GM23248 (cell line): ENCODE data around the gene SHISA9. TPM values are rescaled to one million over a fixed set of nuclear protein-coding genes. Genes with fewer than 3 reads are reported as not detected.

Experiments
- DNase-seq: peaks from one replicate; pipeline ENCODE4 v3.0.0-alpha.2; 2015
- H2AFZ ChIP-seq: fragments of 200-600 bp; sonication (generic); 2 replicates; pipeline ENCODE4 v1.6.1; 2016; ENCODE audit warnings: antibody characterized with exemption
- H3F3A ChIP-seq: fragments of 200-600 bp; sonication (generic); 2 replicates; pipeline ENCODE4 v1.6.1; 2016; ENCODE audit warnings: mild to moderate bottlenecking, antibody characterized with exemption, mixed run types; ENCODE audit not compliant: insufficient read depth
- H3K27ac ChIP-seq: fragments of 200-600 bp; sonication (generic); 2 replicates; pipeline ENCODE4 v1.5.1; 2016; ENCODE audit warnings: mild to moderate bottlenecking
- H3K27me3 ChIP-seq: fragments of 200-600 bp; sonication (generic); replicated peaks from 2 replicates; pipeline ENCODE4 v1.6.1; 2016; ENCODE audit warnings: mild to moderate bottlenecking; ENCODE audit not compliant: insufficient read depth
- H3K36me3 ChIP-seq: fragments of 200-600 bp; sonication (generic); 2 replicates; pipeline ENCODE4 v1.6.1; 2016; ENCODE audit warnings: low read depth, mild to moderate bottlenecking
- H3K4me1 ChIP-seq: fragments of 200-600 bp; sonication (generic); 2 replicates; pipeline ENCODE4 v1.6.1; 2016; ENCODE audit warnings: mild to moderate bottlenecking; ENCODE audit not compliant: insufficient read depth
- H3K4me2 ChIP-seq: fragments of 200-600 bp; sonication (generic); one replicate; pipeline ENCODE4 v1.6.1; 2016; ENCODE audit warnings: mild to moderate bottlenecking; ENCODE audit not compliant: unreplicated experiment
- H3K4me3 ChIP-seq: fragments of 200-600 bp; sonication (generic); 2 replicates; pipeline ENCODE4 v1.5.1; 2016; ENCODE audit warnings: mild to moderate bottlenecking
- H3K79me2 ChIP-seq: fragments of 200-600 bp; sonication (generic); 2 replicates; pipeline ENCODE4 v1.6.1; 2016; ENCODE audit warnings: mild to moderate bottlenecking; ENCODE audit not compliant: insufficient read depth
- H3K9ac ChIP-seq: fragments of 200-600 bp; sonication (generic); 2 replicates; pipeline ENCODE4 v1.6.1; 2016; ENCODE audit warnings: mild to moderate bottlenecking
- H3K9me2 ChIP-seq: fragments of 200-600 bp; sonication (generic); 2 replicates; pipeline ENCODE4 v1.6.1; 2016; ENCODE audit warnings: mixed run types, mild to moderate bottlenecking, moderate library complexity; ENCODE audit not compliant: insufficient read depth
- H3K9me3 ChIP-seq: fragments of 200-600 bp; sonication (generic); one replicate; pipeline ENCODE4 v1.6.1; 2017; ENCODE audit warnings: low read depth
- H4K20me1 ChIP-seq: fragments of 200-600 bp; sonication (generic); 2 replicates; pipeline ENCODE4 v1.6.0; 2016; ENCODE audit not compliant: insufficient read depth
- EZH2 ChIP-seq: fragments of 200-600 bp; sonication (generic); IDR thresholded peaks from 2 replicates; pipeline ENCODE4 v1.6.1; 2018; ENCODE audit warnings: antibody characterized with exemption, mild to moderate bottlenecking; ENCODE audit not compliant: insufficient read depth, poor library complexity, severe bottlenecking
- EZH2phosphoT487 ChIP-seq: fragments of 200-600 bp; sonication (generic); IDR thresholded peaks from 2 replicates; pipeline ENCODE4 v1.6.1; 2018; ENCODE audit warnings: antibody characterized with exemption, moderate library complexity, mild to moderate bottlenecking, low read depth; ENCODE audit not compliant: insufficient read depth
- WGBS, 2 experiments: methylation state at CpG; one replicate each; pipeline ENCODE4 v1.1.6; 2015 to 2017; ENCODE audit warnings: low lambda C conversion rate in 2 of 2, low coverage in 1 of 2; ENCODE audit errors: missing lambda C conversion rate in 2 of 2; 5-methylcytosine and 5-hydroxymethylcytosine counted together
- in situ Hi-C: fragments of 300-500 bp; cut with MboI; formaldehyde crosslinking; loops from 2 replicates; pipeline ENCODE4 v1.15.0; 2020
- polyA plus RNA-seq: library from polyadenylated mRNA; unstranded; fragments of >200 nt; fragmentation: Nextera tagmentation; extraction: Ambion mirVana; gene quantifications from 2 replicates; pipeline ENCODE4 v1.2.1, GENCODE V29; 2016
- total RNA-seq: library from RNA; depleted of rRNA; stranded (reverse); fragments of >200 nt; shearing (Covaris generic); gene quantifications from 2 replicates; pipeline ENCODE4 v1.2.3, GENCODE V29; 2014

SHISA9 gene
- total and polyA plus RNA-seq, 2 experiments from 2014 or later = not detected

DNA sequence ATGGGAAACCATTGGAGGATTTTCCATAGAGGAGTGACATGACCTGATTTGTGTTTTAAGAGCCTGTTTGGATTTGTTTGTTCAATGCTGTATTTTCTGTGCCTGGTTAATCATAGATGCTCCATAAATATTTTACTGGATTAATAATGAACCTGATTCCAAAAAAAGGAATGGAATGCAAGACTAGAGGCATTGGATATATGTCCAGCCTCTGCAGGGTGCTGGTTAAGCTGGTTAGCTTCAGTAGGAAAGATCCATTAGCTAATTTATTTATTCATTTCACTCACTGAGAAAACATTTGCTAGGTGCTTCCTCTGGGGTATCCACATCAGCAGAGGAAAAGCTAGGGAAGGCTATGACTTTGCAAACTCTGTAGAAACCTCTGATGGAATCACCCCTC lies 57.7 kb downstream of the SHISA9 start:
- Histone ChIP-seq H3K4me1 (no peaks in the 10 kb centered on the region), H2AFZ (no peak overlapping the region), H3K27me3 (no peaks in the 10 kb centered on the region), H3K4me2 (no peak overlapping the region), H3K9ac (no peak overlapping the region), H3K36me3 (no peaks in the 10 kb centered on the region), H4K20me1 (no peaks in the 10 kb centered on the region), H3K9me3 (no peaks in the 10 kb centered on the region), H3K27ac (no peak overlapping the region), H3F3A (no peaks in the 10 kb centered on the region), H3K4me3 (no peak overlapping the region), H3K9me2 (no peaks in the 10 kb centered on the region), H3K79me2 (no peaks in the 10 kb centered on the region)
- TF ChIP-seq EZH2 (no peak), EZH2phosphoT487 (no peak)
- in situ Hi-C loops = no loop called here
- no peak for DNase-seq

DNA sequence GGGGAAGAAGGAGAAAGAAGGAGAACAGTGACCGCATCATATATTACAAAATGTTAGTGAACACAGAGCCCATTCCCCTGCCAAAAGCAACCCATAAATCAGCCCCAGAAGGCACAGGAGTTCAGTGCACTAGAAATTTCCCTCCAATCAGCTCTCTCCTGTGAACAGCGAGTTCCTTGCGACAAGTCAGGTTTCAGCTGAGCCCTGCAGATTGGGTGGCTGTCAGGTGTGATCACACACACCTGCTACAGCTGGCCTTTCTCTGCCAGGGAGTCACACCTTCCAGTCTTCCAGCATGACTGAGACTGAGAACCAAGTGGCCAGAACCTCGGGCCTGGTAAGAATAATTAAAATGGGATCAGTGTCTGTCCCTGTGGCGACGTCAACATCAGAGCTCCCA lies 60.2 kb downstream of the SHISA9 start:
- no peaks in the 10 kb centered on the region for H3K79me2 ChIP-seq
- WGBS, 2 experiments = 18 to 32% methylated on average over 6 of the region's 6 CpGs

DNA sequence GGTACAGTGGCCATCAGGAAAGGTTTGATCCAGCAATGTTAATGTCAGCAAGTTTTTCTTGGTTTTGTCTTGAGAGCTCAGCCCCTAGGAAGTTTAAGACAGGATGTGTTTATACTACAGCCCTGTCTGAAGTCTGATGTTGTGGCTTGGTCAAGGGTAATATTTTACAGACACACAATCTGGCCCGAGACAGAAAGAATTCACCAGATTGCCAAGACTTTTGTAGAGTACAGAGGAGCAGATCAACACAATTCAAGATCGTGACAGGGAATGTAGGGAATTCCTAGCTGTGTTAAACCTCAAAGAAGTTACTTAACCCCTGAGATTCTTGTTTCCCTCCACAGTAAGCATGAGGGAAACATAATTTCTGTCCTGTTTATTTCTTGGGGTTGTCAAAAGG lies 63.1 kb downstream of the SHISA9 start:
- 0 to 3% methylated on average over 2 of the region's 2 CpGs for WGBS, 2 experiments
- TF ChIP-seq EZH2 (no peak), EZH2phosphoT487 (no peak)
- Histone ChIP-seq H3K4me3 (no peak overlapping the region), H3K9me2 (no peaks in the 10 kb centered on the region), H3K27ac (no peak overlapping the region), H3K4me2 (no peak overlapping the region), H4K20me1 (no peaks in the 10 kb centered on the region), H3K4me1 (no peaks in the 10 kb centered on the region), H2AFZ (no peak overlapping the region), H3K9me3 (no peaks in the 10 kb centered on the region), H3K79me2 (no peaks in the 10 kb centered on the region), H3K9ac (no peak overlapping the region), H3F3A (no peaks in the 10 kb centered on the region), H3K27me3 (no peaks in the 10 kb centered on the region), H3K36me3 (no peaks in the 10 kb centered on the region)
- in situ Hi-C loops = no loop called here
- DNase-seq = no peak

More for the DNA sequence above, 60.2 kb downstream of the SHISA9 start:
- H4K20me1 ChIP-seq = no peaks in the 10 kb centered on the region
- H3K4me2 ChIP-seq = no peak overlapping the region
- no peak overlapping the region for H2AFZ ChIP-seq
- H3K9me3 ChIP-seq = no peaks in the 10 kb centered on the region
- DNase-seq = no peak
- H3K27ac ChIP-seq = no peak overlapping the region
- no peaks in the 10 kb centered on the region for H3F3A ChIP-seq
- no peaks in the 10 kb centered on the region for H3K9me2 ChIP-seq
- no peaks in the 10 kb centered on the region for H3K36me3 ChIP-seq
- H3K4me1 ChIP-seq = no peaks in the 10 kb centered on the region
- H3K4me3 ChIP-seq = no peak overlapping the region
- no peaks in the 10 kb centered on the region for H3K27me3 ChIP-seq
- H3K9ac ChIP-seq = no peak overlapping the region
- in situ Hi-C loops = no loop called here
- TF ChIP-seq EZH2 (no peak), EZH2phosphoT487 (no peak)

DNA sequence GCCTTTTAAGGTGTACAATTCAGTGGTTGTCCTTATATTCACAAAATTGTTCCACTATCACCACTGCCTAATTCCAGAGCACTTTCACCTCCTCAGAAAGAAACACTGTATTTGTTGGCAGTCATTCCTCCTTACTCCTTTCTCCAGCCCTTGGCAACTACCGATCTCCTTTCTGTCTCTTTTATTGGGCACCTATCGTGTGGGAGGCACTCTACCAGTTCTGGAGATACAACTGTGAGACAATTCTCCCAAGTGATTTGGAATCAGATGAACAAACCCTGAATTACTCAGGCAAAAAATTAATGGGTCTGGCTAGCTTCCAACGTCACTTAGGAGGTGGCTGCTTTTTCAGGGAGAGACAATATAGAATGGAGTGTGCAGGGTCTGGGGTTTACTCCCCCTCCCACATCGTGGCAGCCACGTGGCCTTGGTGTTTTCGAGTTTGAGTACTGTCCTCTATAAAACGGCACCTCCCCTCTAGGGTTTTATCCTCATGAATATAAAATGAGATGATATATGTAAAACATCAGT lies 63.9 kb downstream of the SHISA9 start:
- WGBS, 2 experiments = 8 to 11% methylated on average over 7 of the region's 7 CpGs
- H3K27ac ChIP-seq = no peak overlapping the region

DNA sequence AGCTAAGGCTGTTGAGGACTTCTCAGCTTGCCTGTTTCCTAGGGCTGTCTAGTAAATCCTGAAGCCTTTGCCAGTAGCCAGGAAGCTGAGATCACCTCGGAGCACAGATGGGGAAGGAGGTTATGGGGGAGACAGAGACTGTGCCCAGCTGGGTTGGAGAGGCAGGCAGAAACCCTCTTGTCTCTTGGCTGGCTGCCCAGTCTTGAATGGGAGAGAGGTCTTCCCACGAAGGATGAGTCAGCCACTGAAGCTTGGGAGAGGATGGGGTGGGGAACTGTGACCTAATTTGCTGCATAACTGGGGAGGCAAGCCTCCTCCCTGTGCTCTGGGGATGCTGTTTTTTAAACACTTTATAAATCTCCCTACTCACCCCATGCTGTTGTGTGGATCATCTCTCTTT lies 69.8 kb downstream of the SHISA9 start:
- Histone ChIP-seq H3K36me3 (no peaks in the 10 kb centered on the region), H3K9me2 (no peaks in the 10 kb centered on the region), H3K9ac (no peak overlapping the region), H3K4me1 (no peaks in the 10 kb centered on the region), H3K4me2 (no peak overlapping the region), H3F3A (no peaks in the 10 kb centered on the region), H3K27ac (no peak overlapping the region), H3K79me2 (no peaks in the 10 kb centered on the region), H4K20me1 (no peaks in the 10 kb centered on the region), H3K9me3 (no peaks in the 10 kb centered on the region), H3K4me3 (no peak overlapping the region), H3K27me3 (no peaks in the 10 kb centered on the region), H2AFZ (no peak overlapping the region)
- in situ Hi-C loops = no loop called here
- no peak for DNase-seq
- WGBS, 2 experiments = 0% methylated on average over 2 of the region's 2 CpGs
- no peak for TF ChIP-seq EZH2phosphoT487
- TF ChIP-seq EZH2 = no peak

More for the DNA sequence above, 63.9 kb downstream of the SHISA9 start:
- H3K4me2 ChIP-seq = no peak overlapping the region
- no peaks in the 10 kb centered on the region for H3K4me1 ChIP-seq
- in situ Hi-C loops = no loop called here
- no peaks in the 10 kb centered on the region for H3K36me3 ChIP-seq
- H3K9ac ChIP-seq = no peak overlapping the region
- no peaks in the 10 kb centered on the region for H3K9me3 ChIP-seq
- no peaks in the 10 kb centered on the region for H3F3A ChIP-seq
- no peak for DNase-seq
- H3K9me2 ChIP-seq = no peaks in the 10 kb centered on the region
- H4K20me1 ChIP-seq = no peaks in the 10 kb centered on the region
- H3K4me3 ChIP-seq = no peak overlapping the region
- TF ChIP-seq EZH2phosphoT487 (no peak), EZH2 (no peak)
- no peak overlapping the region for H2AFZ ChIP-seq
- no peaks in the 10 kb centered on the region for H3K27me3 ChIP-seq
- no peaks in the 10 kb centered on the region for H3K79me2 ChIP-seq
